Measurements from ENCODE around the gene SH3GL1. TPM values are rescaled to one million over a fixed set of nuclear protein-coding genes. Genes with fewer than 3 reads are reported as not detected.
"Not testable (repeated sequence)": the region's sequence is repeated elsewhere in the genome, so short reads cannot be mapped to it uniquely, and the experiment has no call there.

The SH3GL1 gene
- total and polyA plus RNA-seq, 5 experiments from 2014 or later = 11.8 to 38.6 (median 20.4) TPM

- POLR2A ChIA-PET = interaction anchor here (0.6 to 2.1 kb wide), 10 partner anchors 9 to 298 kb away, joined by 3 to 21 read pairs (median 4); partner anchors contain the start of genes CHAF1A, FSD1, MPND and SH3GL1
- Mint-ChIP-seq H3K4me3 (no peak overlapping the region), H3K36me3 (peaks cover 0 to 7% (median 0%) of the 10 kb centered on the region in 3 donors), H3K27me3 (no peaks in the 10 kb centered on the region), H3K9me3 (no peaks in the 10 kb centered on the region), H3K4me1 (peaks cover 1 to 6% (median 4%) of the 10 kb centered on the region in 4 donors), H3K27ac (peak overlapping the region in 5 of 10 donors; percentile 48 to 74 (median 57))
- peak; percentile 74 to 85 for ATAC-seq
- DNase-seq = peak; percentile 33 to 86 (median 64)
Observed at GRCh38 chr19:4352701-4353121, 47.6 kb downstream of the SH3GL1 start.

GRCh38 chr19:4350726-4351125, 49.6 kb downstream of the SH3GL1 start:
- Mint-ChIP-seq H3K27ac (peak overlapping the region in 3 of 10 donors; percentile 48 to 84 (median 61)), H3K9me3 (no peaks in the 10 kb centered on the region), H3K4me3 (no peak overlapping the region), H3K4me1 (peaks cover 2 to 13% (median 5%) of the 10 kb centered on the region in 4 donors), H3K36me3 (peaks cover 0 to 19% (median 3%) of the 10 kb centered on the region in 3 donors), H3K27me3 (no peaks in the 10 kb centered on the region)
- DNase-seq (no peak), ATAC-seq (no peak)
- POLR2A ChIA-PET = no interaction called here

GRCh38 chr19:4350111-4350510, 50.2 kb downstream of the SH3GL1 start:
- peak overlapping the region in 4 of 10 donors; percentile 32 to 61 (median 50) for H3K27ac Mint-ChIP-seq
- no peak overlapping the region for H3K4me3 Mint-ChIP-seq
- H3K9me3 Mint-ChIP-seq = no peaks in the 10 kb centered on the region
- H3K4me1 Mint-ChIP-seq = peaks cover 5 to 16% (median 7%) of the 10 kb centered on the region in 4 donors
- H3K36me3 Mint-ChIP-seq = peaks cover 0 to 22% (median 3%) of the 10 kb centered on the region in 3 donors
- DNase-seq (no peak), ATAC-seq (no peak)
- POLR2A ChIA-PET = no interaction called here
- no peaks in the 10 kb centered on the region for H3K27me3 Mint-ChIP-seq

GRCh38 chr19:4349225-4349624, 51.1 kb downstream of the SH3GL1 start:
- POLR2A ChIA-PET, DNase-seq, H3K27me3 Mint-ChIP-seq, ATAC-seq, H3K9me3 Mint-ChIP-seq, H3K4me3 Mint-ChIP-seq: not testable (repeated sequence)
- peaks cover 5 to 18% (median 8%) of the 10 kb centered on the region in 4 donors for H3K4me1 Mint-ChIP-seq
- peak overlapping the region in 1 of 10 donors; percentile 57 for H3K27ac Mint-ChIP-seq
- peaks cover 0 to 22% (median 3%) of the 10 kb centered on the region in 3 donors for H3K36me3 Mint-ChIP-seq

- no peak overlapping the region for H3K27ac Mint-ChIP-seq
- no peaks in the 10 kb centered on the region for H3K9me3 Mint-ChIP-seq
- peaks cover 0 to 2% (median 0%) of the 10 kb centered on the region in 5 donors for H3K27me3 Mint-ChIP-seq
- POLR2A ChIA-PET = interaction anchor here (0.5 to 1.0 kb wide), 2 partner anchors 10 to 47 kb away, joined by 4 read pairs; no protein-coding TSS in a partner anchor
- peaks cover 0 to 22% (median 3%) of the 10 kb centered on the region in 3 donors for H3K36me3 Mint-ChIP-seq
- ATAC-seq (no peak), DNase-seq (no peak)
- peak overlapping the region in 1 of 10 donors; percentile 45 for H3K4me3 Mint-ChIP-seq
- peaks cover 6 to 28% (median 15%) of the 10 kb centered on the region in 4 donors for H3K4me1 Mint-ChIP-seq
Observed at GRCh38 chr19:4347521-4347920, 52.8 kb downstream of the SH3GL1 start.

GRCh38 chr19:4346020-4346383, 54.3 kb downstream of the SH3GL1 start:
- DNase-seq (no peak), ATAC-seq (no peak)
- Mint-ChIP-seq H3K27me3 (peaks cover 0 to 2% (median 0%) of the 10 kb centered on the region in 5 donors), H3K4me1 (peaks cover 8 to 33% (median 21%) of the 10 kb centered on the region in 4 donors), H3K4me3 (peak overlapping the region in 3 of 10 donors; percentile 26 to 56 (median 45)), H3K27ac (peak overlapping the region in 2 of 10 donors; percentile 68 to 83), H3K36me3 (peaks cover 0 to 22% (median 3%) of the 10 kb centered on the region in 3 donors), H3K9me3 (no peaks in the 10 kb centered on the region)
- POLR2A ChIA-PET = no interaction called here

- POLR2A ChIA-PET = interaction anchor here (3.4 to 4.3 kb wide), 3 partner anchors 17 to 56 kb away, joined by 18 to 34 read pairs (median 30); partner anchors contain the start of genes CHAF1A, FSD1, SH3GL1 and TMIGD2
- Mint-ChIP-seq H3K36me3 (peaks cover 0 to 22% (median 3%) of the 10 kb centered on the region in 3 donors), H3K9me3 (no peaks in the 10 kb centered on the region), H3K27me3 (peaks cover 0 to 2% (median 0%) of the 10 kb centered on the region in 5 donors), H3K4me1 (peaks cover 8 to 33% (median 21%) of the 10 kb centered on the region in 4 donors), H3K27ac (peak overlapping the region in 4 of 10 donors; percentile 8 to 83 (median 54)), H3K4me3 (peak overlapping the region in 9 of 10 donors; percentile 28 to 67 (median 56))
- no peak for ATAC-seq
- peak in 1 of 10 donors; percentile 57 for DNase-seq
Observed at GRCh38 chr19:4345342-4346019, 54.9 kb downstream of the SH3GL1 start.

GRCh38 chr19:4343370-4344307, 56.7 kb downstream of the SH3GL1 start, which contains the start of gene MPND:
TSS of gene MPND (plus strand) at chr19:4343562. CDS start at chr19:4343594, 32 bp downstream.
- Mint-ChIP-seq H3K27ac (peak within 1 kb of the TSS; percentile 60 to 97 (median 93)), H3K4me3 (peak within 1 kb of the TSS; percentile 84 to 95 (median 92))
- POLR2A ChIA-PET = interaction anchor here (0.5 to 4.3 kb wide), 29 partner anchors 9 to 1068 kb away, joined by 3 to 34 read pairs (median 5); partner anchors contain the start of genes CHAF1A, EEF2, FSD1 and HDGFL2

GRCh38 chr19:4342615-4343369, 57.6 kb downstream of the SH3GL1 start:
- H3K4me1 Mint-ChIP-seq = peaks cover 19 to 42% (median 37%) of the 10 kb centered on the region in 4 donors
- peak overlapping the region; percentile 84 to 95 (median 92) for H3K4me3 Mint-ChIP-seq
- H3K9me3 Mint-ChIP-seq = no peaks in the 10 kb centered on the region
- peaks cover 0 to 15% (median 3%) of the 10 kb centered on the region in 3 donors for H3K36me3 Mint-ChIP-seq
- POLR2A ChIA-PET = interaction anchor here (0.5 to 4.3 kb wide), 29 partner anchors 10 to 1067 kb away, joined by 3 to 34 read pairs (median 5); partner anchors contain the start of genes CHAF1A, EEF2, FSD1 and HDGFL2
- ATAC-seq (peak; percentile 82 to 84), DNase-seq (peak; percentile 78 to 97 (median 93))
- H3K27me3 Mint-ChIP-seq = peaks cover 0 to 2% (median 0%) of the 10 kb centered on the region in 5 donors
- H3K27ac Mint-ChIP-seq = peak overlapping the region; percentile 60 to 97 (median 93)

More at GRCh38 chr19:4343370-4344307, 56.7 kb downstream of the SH3GL1 start, which contains the start of gene MPND:
- no peaks in the 10 kb centered on the region for H3K9me3 Mint-ChIP-seq
- H3K27me3 Mint-ChIP-seq = peaks cover 0 to 2% (median 0%) of the 10 kb centered on the region in 5 donors
- peaks cover 0 to 20% (median 3%) of the 10 kb centered on the region in 3 donors for H3K36me3 Mint-ChIP-seq
- DNase-seq (peak in 9 of 10 donors; percentile 85 to 96 (median 93)), ATAC-seq (peak; percentile 72 to 74)
- H3K4me1 Mint-ChIP-seq = peaks cover 13 to 36% (median 30%) of the 10 kb centered on the region in 4 donors

- Mint-ChIP-seq H3K4me1 (peaks cover 20 to 39% (median 38%) of the 10 kb centered on the region in 4 donors), H3K27me3 (peaks cover 0 to 2% (median 0%) of the 10 kb centered on the region in 5 donors), H3K36me3 (peaks cover 0 to 14% (median 3%) of the 10 kb centered on the region in 3 donors), H3K4me3 (peak overlapping the region; percentile 84 to 95 (median 92)), H3K27ac (peak overlapping the region; percentile 60 to 97 (median 93)), H3K9me3 (no peaks in the 10 kb centered on the region)
- DNase-seq (peak in 1 of 10 donors; percentile 63), ATAC-seq (no peak)
- POLR2A ChIA-PET = interaction anchor here (0.5 to 4.3 kb wide), 22 partner anchors 9 to 821 kb away, joined by 3 to 34 read pairs (median 6); partner anchors contain the start of genes CHAF1A, FSD1, HDGFL2 and SH3GL1
Observed at GRCh38 chr19:4342314-4342614, 58.1 kb downstream of the SH3GL1 start.
